GM18951 (cell line): ENCODE data around the gene KCNQ5.

Experiments used
- POLR2A ChIP-seq: IDR thresholded peaks from 4 replicates; pipeline ENCODE4 v1.6.1; 2011; ENCODE audit warnings: mild to moderate bottlenecking; ENCODE audit not compliant: insufficient read length, insufficient read depth; ENCODE audit errors: extremely low read depth
- in situ Hi-C: fragments of 300-500 bp; cut with MboI; formaldehyde crosslinking; loops from one replicate; pipeline ENCODE4 v1.12.0; 2022; ENCODE audit warnings: low sequenced_read_pairs, mixed read lengths, inconsistent platforms; ENCODE audit not compliant: unreplicated experiment

Gene KCNQ5

GRCh38 chr6:73062130-73062529 is 440.3 kb downstream of the KCNQ5 start:
- in situ Hi-C loops = no loop called here
- no peak for TF ChIP-seq POLR2A

GRCh38 chr6:73062837-73063236 is 441.0 kb downstream of the KCNQ5 start:
- in situ Hi-C loops = no loop called here
- TF ChIP-seq POLR2A = no peak

- TF ChIP-seq POLR2A = no peak
- in situ Hi-C loops = no loop called here
These were observed 442.4 kb downstream of the KCNQ5 start for GRCh38 chr6:73064266-73064665.

- in situ Hi-C loops = no loop called here
- no peak for TF ChIP-seq POLR2A
These were observed 451.4 kb downstream of the KCNQ5 start for GRCh38 chr6:73073238-73073637.

- in situ Hi-C loops = no loop called here
- TF ChIP-seq POLR2A = no peak
These were observed 452.3 kb downstream of the KCNQ5 start for GRCh38 chr6:73074175-73074574.

- TF ChIP-seq POLR2A = no peak
- in situ Hi-C loops = no loop called here
These were observed 454.5 kb downstream of the KCNQ5 start for GRCh38 chr6:73076211-73076954.

- in situ Hi-C loops = no loop called here
These were observed 456.5 kb downstream of the KCNQ5 start for GRCh38 chr6:73078333-73078862.

GRCh38 chr6:73078908-73079610 is 457.2 kb downstream of the KCNQ5 start:
- TF ChIP-seq POLR2A = no peak
- in situ Hi-C loops = no loop called here

More at GRCh38 chr6:73078333-73078862, 456.5 kb downstream of the KCNQ5 start:
- TF ChIP-seq POLR2A = no peak

- in situ Hi-C loops = no loop called here
These were observed 457.7 kb downstream of the KCNQ5 start for GRCh38 chr6:73079611-73079955.

GRCh38 chr6:73079978-73080377 is 458.1 kb downstream of the KCNQ5 start:
- TF ChIP-seq POLR2A = no peak
- in situ Hi-C loops = no loop called here

More at GRCh38 chr6:73079611-73079955, 457.7 kb downstream of the KCNQ5 start:
- no peak for TF ChIP-seq POLR2A

GRCh38 chr6:73081955-73082354 is 460.1 kb downstream of the KCNQ5 start:
- in situ Hi-C loops = no loop called here
- no peak for TF ChIP-seq POLR2A

GRCh38 chr6:73083886-73084285 is 462.0 kb downstream of the KCNQ5 start:
- TF ChIP-seq POLR2A = no peak
- in situ Hi-C loops = no loop called here

- in situ Hi-C loops = no loop called here
- no peak for TF ChIP-seq POLR2A
These were observed 463.6 kb downstream of the KCNQ5 start for GRCh38 chr6:73085443-73085871.

GRCh38 chr6:73086726-73087125 is 464.9 kb downstream of the KCNQ5 start:
- in situ Hi-C loops = no loop called here
- TF ChIP-seq POLR2A = no peak
